Brain pericyte (primary cell): ENCODE results near the gene SBSN.

Source experiments
- DNase-seq: peaks from one replicate; pipeline ENCODE4 v3.0.0-alpha.2; 2012; ENCODE audit warnings: low read depth, low spot score

SBSN gene

GRCh38 chr19:35555301-35556005 is 27.3 kb upstream of the SBSN start:
- no peak for DNase-seq

GRCh38 chr19:35554076-35554475 is 26.0 kb upstream of the SBSN start:
- DNase-seq = no peak

GRCh38 chr19:35553385-35554000 is 25.4 kb upstream of the SBSN start:
- no peak for DNase-seq

- no peak for DNase-seq
These were observed 24.6 kb upstream of the SBSN start for GRCh38 chr19:35552534-35553384.

GRCh38 chr19:35551091-35551810 is 23.1 kb upstream of the SBSN start:
- DNase-seq = no peak

- no peak for DNase-seq
These were observed 21.9 kb upstream of the SBSN start for GRCh38 chr19:35549879-35550523.

GRCh38 chr19:35549174-35549788 is 21.2 kb upstream of the SBSN start:
- DNase-seq = no peak

GRCh38 chr19:35546532-35546931 is 18.4 kb upstream of the SBSN start:
- no peak for DNase-seq

GRCh38 chr19:35545855-35546381 is 17.8 kb upstream of the SBSN start:
- DNase-seq = no peak

GRCh38 chr19:35545001-35545854 is 17.1 kb upstream of the SBSN start, which contains the start of gene TMEM147:
TMEM147 (plus strand) TSS chr19:35545626; CDS start chr19:35545740, 114 bp downstream.
- peak; percentile 36 for DNase-seq

- no peak for DNase-seq
These were observed 16.1 kb upstream of the SBSN start for GRCh38 chr19:35544110-35544802.

- no peak for DNase-seq
These were observed 15.4 kb upstream of the SBSN start for GRCh38 chr19:35543280-35544109.

GRCh38 chr19:35542209-35542608 is 14.1 kb upstream of the SBSN start:
- no peak for DNase-seq

- no peak for DNase-seq
These were observed 12.3 kb upstream of the SBSN start for GRCh38 chr19:35540356-35540927.

GRCh38 chr19:35539850-35540249 is 11.7 kb upstream of the SBSN start:
- DNase-seq = no peak

- DNase-seq = no peak
These were observed 11.2 kb upstream of the SBSN start for GRCh38 chr19:35539314-35539713.

GRCh38 chr19:35534803-35535480 is 6.8 kb upstream of the SBSN start:
- no peak for DNase-seq
